H9 (cell line): ENCODE results near the gene ZNF385B. TPM values are rescaled to one million over a fixed set of nuclear protein-coding genes. Genes with fewer than 3 reads are reported as not detected.

Experiments
- DNase-seq: peaks from one replicate; pipeline ENCODE4 v3.0.0-alpha.2; 2017
- H2AFZ ChIP-seq: one replicate; pipeline ENCODE4 v1.6.1; 2013; ENCODE audit warnings: mild to moderate bottlenecking, low read length, control low read depth, moderate library complexity
- H2AK5ac ChIP-seq: 2 replicates; pipeline ENCODE4 v1.6.1; 2013; ENCODE audit warnings: low read length, control low read depth, mixed read lengths; ENCODE audit not compliant: insufficient read length
- H2BK120ac ChIP-seq: one replicate; pipeline ENCODE4 v1.6.1; 2013; ENCODE audit warnings: low read depth, mild to moderate bottlenecking, low read length, control low read depth, inconsistent platforms; ENCODE audit not compliant: poor library complexity, severe bottlenecking
- H2BK12ac ChIP-seq: 2 replicates; pipeline ENCODE4 v1.6.1; 2013; ENCODE audit warnings: low read length, control low read depth, mixed read lengths, low read depth; ENCODE audit not compliant: insufficient read length
- H2BK15ac ChIP-seq: 2 replicates; pipeline ENCODE4 v1.6.1; 2013; ENCODE audit warnings: low read depth, low read length, control low read depth
- H2BK20ac ChIP-seq: one replicate; pipeline ENCODE4 v1.6.1; 2013; ENCODE audit warnings: low read depth, mild to moderate bottlenecking, low read length, control low read depth, inconsistent platforms; ENCODE audit not compliant: poor library complexity, severe bottlenecking
- H2BK5ac ChIP-seq: 2 replicates; pipeline ENCODE4 v1.6.1; 2013; ENCODE audit warnings: low read length, control low read depth, mixed read lengths; ENCODE audit not compliant: insufficient read length
- H3K14ac ChIP-seq: 2 replicates; pipeline ENCODE4 v1.6.1; 2013; ENCODE audit warnings: low read length, control low read depth; ENCODE audit not compliant: insufficient read depth
- H3K18ac ChIP-seq: 2 replicates; pipeline ENCODE4 v1.6.1; 2013; ENCODE audit warnings: low read depth, mild to moderate bottlenecking, mixed read lengths, low read length, control low read depth; ENCODE audit not compliant: insufficient read length
- H3K23ac ChIP-seq: 2 replicates; pipeline ENCODE4 v1.6.1; 2013; ENCODE audit warnings: low read length, control low read depth, mixed read lengths, low read depth; ENCODE audit not compliant: insufficient read length
- H3K23me2 ChIP-seq: 2 replicates; pipeline ENCODE4 v1.6.1; 2013; ENCODE audit warnings: low read depth, mild to moderate bottlenecking, mixed read lengths, low read length, control low read depth; ENCODE audit not compliant: insufficient read length, poor library complexity, severe bottlenecking
- H3K27ac ChIP-seq: 2 replicates; pipeline ENCODE4 v1.5.1; 2013; ENCODE audit warnings: low read length, control low read depth, mixed read lengths, low read depth; ENCODE audit not compliant: insufficient read length
- H3K27me3 ChIP-seq: 2 replicates; pipeline ENCODE4 v1.6.1; 2013; ENCODE audit warnings: low read length, control low read depth, inconsistent platforms; ENCODE audit not compliant: insufficient read depth
- H3K4ac ChIP-seq: 2 replicates; pipeline ENCODE4 v1.6.1; 2013; ENCODE audit warnings: low read depth, mild to moderate bottlenecking, control low read depth, inconsistent platforms, low read length, moderate library complexity
- H3K4me1 ChIP-seq: 2 replicates; pipeline ENCODE4 v1.6.1; 2013; ENCODE audit warnings: low read length, control low read depth, inconsistent platforms; ENCODE audit not compliant: insufficient read depth
- H3K4me2 ChIP-seq: 2 replicates; pipeline ENCODE4 v1.6.1; 2013; ENCODE audit warnings: low read length, control low read depth, mixed read lengths; ENCODE audit not compliant: insufficient read length, insufficient read depth
- H3K56ac ChIP-seq: 2 replicates; pipeline ENCODE4 v1.6.1; 2013; ENCODE audit warnings: low read depth, mild to moderate bottlenecking, mixed read lengths, low read length, control low read depth; ENCODE audit not compliant: insufficient read length
- H3K79me1 ChIP-seq: 2 replicates; pipeline ENCODE4 v1.6.1; 2013; ENCODE audit warnings: low read depth, mild to moderate bottlenecking, moderate library complexity, low read length, control low read depth, inconsistent platforms; ENCODE audit not compliant: insufficient read depth, poor library complexity, severe bottlenecking
- H3K79me2 ChIP-seq: 2 replicates; pipeline ENCODE4 v1.6.1; 2013; ENCODE audit warnings: low read length, control low read depth, inconsistent platforms; ENCODE audit not compliant: insufficient read depth
- H3K9ac ChIP-seq: 2 replicates; pipeline ENCODE4 v1.6.1; 2013; ENCODE audit warnings: low read length, control low read depth, mixed read lengths; ENCODE audit not compliant: insufficient read length; ENCODE audit errors: extremely low read depth
- H3K9me3 ChIP-seq: one replicate; pipeline ENCODE4 v1.6.1; 2013; ENCODE audit warnings: low read depth, low read length, inconsistent platforms; ENCODE audit not compliant: control insufficient read depth
- H3T11ph ChIP-seq: one replicate; pipeline ENCODE4 v1.6.1; 2013; ENCODE audit warnings: mild to moderate bottlenecking, low read length, control low read depth, inconsistent platforms
- H4K20me1 ChIP-seq: one replicate; pipeline ENCODE4 v1.6.1; 2013; ENCODE audit not compliant: control insufficient read depth, insufficient read length, insufficient read depth
- H4K5ac ChIP-seq: 2 replicates; pipeline ENCODE4 v1.6.1; 2013; ENCODE audit warnings: low read depth, mild to moderate bottlenecking, mixed read lengths, low read length, control low read depth; ENCODE audit not compliant: insufficient read length
- H4K8ac ChIP-seq: replicated peaks from 2 replicates; pipeline ENCODE4 v1.6.1; 2013; ENCODE audit warnings: low read length, control low read depth, mixed read lengths, low read depth; ENCODE audit not compliant: insufficient read length
- H4K91ac ChIP-seq: 2 replicates; pipeline ENCODE4 v1.6.1; 2013; ENCODE audit warnings: low read depth, mild to moderate bottlenecking, moderate library complexity, mixed read lengths, low read length, control low read depth; ENCODE audit not compliant: insufficient read length
- H3K27ac Mint-ChIP-seq, 3 experiments: 2 replicates in 2 of 3; 3 replicates in 1 of 3; pipeline ENCODE4 v1.8.0; 2020 to 2021; ENCODE audit warnings: mixed read lengths in 3 of 3, mild to moderate bottlenecking in 1 of 3, moderate library complexity in 1 of 3
- H3K27me3 Mint-ChIP-seq: 2 replicates; pipeline ENCODE4 v1.8.0; 2021; ENCODE audit warnings: low read depth, mild to moderate bottlenecking, moderate library complexity, mixed read lengths
- H3K36me3 Mint-ChIP-seq, 3 experiments: 2 replicates in 2 of 3; 3 replicates in 1 of 3; pipeline ENCODE4 v1.8.0; 2020 to 2021; ENCODE audit warnings: low read depth in 3 of 3, mixed read lengths in 3 of 3; ENCODE audit not compliant: insufficient read depth in 1 of 3
- H3K4me1 Mint-ChIP-seq, 2 experiments: 2 replicates each; pipeline ENCODE4 v1.8.0; 2020; ENCODE audit warnings: mixed read lengths in 2 of 2
- H3K4me3 Mint-ChIP-seq, 2 experiments: 2 replicates in 1 of 2; 3 replicates in 1 of 2; pipeline ENCODE4 v1.8.0; 2020 to 2021; ENCODE audit warnings: mild to moderate bottlenecking in 2 of 2, mixed read lengths in 2 of 2, moderate library complexity in 1 of 2
- H3K9me3 Mint-ChIP-seq, 2 experiments: 2 replicates in 1 of 2; 3 replicates in 1 of 2; pipeline ENCODE4 v1.8.0; 2020; ENCODE audit warnings: mild to moderate bottlenecking in 2 of 2, mixed read lengths in 2 of 2, moderate library complexity in 1 of 2
- WGBS: extraction: QIAGEN DNeasy Blood & Tissue Kit; methylation state at CpG from one replicate; pipeline ENCODE4 v1.1.7; 2013; ENCODE audit warnings: missing lambda C conversion rate, low lambda C conversion rate, mixed read lengths; ENCODE audit not compliant: insufficient read length; ENCODE audit errors: extremely low coverage; 5-methylcytosine and 5-hydroxymethylcytosine counted together
- total RNA-seq: library from RNA; stranded (reverse); gene quantifications from 2 replicates; pipeline ENCODE4 v1.2.1, GENCODE V29; 2021
- TF ChIP-seq, protein P1 (sequence below): fragments of 200-600 bp; sonication (generic); conservative IDR thresholded peaks from 3 replicates; pipeline ENCODE4 v1.8.0; 2021; ENCODE audit warnings: antibody characterized with exemption, mild to moderate bottlenecking

ZNF385B gene
- total RNA-seq, 1 experiment from 2014 or later: 2.1 TPM

DNA sequence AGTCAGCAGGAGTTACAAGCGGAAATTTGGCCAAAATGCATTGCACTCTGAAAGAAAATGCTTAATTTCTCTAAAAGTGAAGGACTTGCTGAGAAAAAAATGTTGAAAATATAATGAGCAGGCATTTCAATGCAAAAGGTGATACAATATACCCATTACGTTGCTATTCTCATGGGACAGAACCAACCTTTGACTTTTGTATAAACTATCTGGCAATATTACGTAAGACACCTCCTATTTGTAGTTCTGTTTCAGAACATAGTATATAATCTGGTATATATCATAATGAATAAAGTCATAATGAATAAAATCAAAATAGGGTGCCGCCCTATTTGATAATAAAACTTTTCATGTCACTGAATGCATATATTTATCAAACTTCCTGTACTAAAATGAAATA is 310.6 kb downstream of the ZNF385B start:
- Mint-ChIP-seq H3K4me1 (peaks cover 42 to 45% of the 10 kb centered on the region in 2 experiments), H3K27ac (peak overlapping the region in 2 of 3 experiments; percentile 92 to 95; a peak in 5 of 7 replicates), H3K4me3 (peak overlapping the region in 1 of 2 experiments; percentile 38; a peak in 3 of 5 replicates), H3K27me3 (peaks cover 37% of the 10 kb centered on the region), H3K36me3 (peaks cover 0 to 15% (median 0%) of the 10 kb centered on the region in 3 experiments; a peak in 2 of 7 replicates), H3K9me3 (peaks cover 0 to 5% of the 10 kb centered on the region in 2 experiments; a peak in 3 of 5 replicates)
- Histone ChIP-seq H3K56ac (no peak overlapping the region), H3K27ac (peak overlapping the region; percentile 29), H4K20me1 (no peaks in the 10 kb centered on the region), H2BK5ac (no peak overlapping the region), H2BK15ac (no peak overlapping the region), H2BK120ac (no peak overlapping the region), H2AK5ac (no peak overlapping the region), H3K14ac (no peak overlapping the region), H3K4me1 (peaks cover 5% of the 10 kb centered on the region; the same call in 1 of the 2 replicates), H2BK20ac (no peak overlapping the region), H3T11ph (no peak overlapping the region), H4K8ac (no peak overlapping the region), H3K23me2 (no peaks in the 10 kb centered on the region), H3K9ac (no peak overlapping the region), H4K91ac (no peak overlapping the region), H3K9me3 (no peaks in the 10 kb centered on the region), H3K79me1 (no peaks in the 10 kb centered on the region), H3K27me3 (no peaks in the 10 kb centered on the region), H2BK12ac (no peak overlapping the region), H3K4ac (no peak overlapping the region), H3K18ac (no peak overlapping the region), H3K79me2 (no peaks in the 10 kb centered on the region), H3K23ac (no peak overlapping the region), H4K5ac (no peak overlapping the region), H2AFZ (no peak overlapping the region), H3K4me2 (no peak overlapping the region)
- no peak for DNase-seq
- no CpG with 5 or more reads among the region's 4 CpGs for WGBS
- TF ChIP-seq, protein P1, sequence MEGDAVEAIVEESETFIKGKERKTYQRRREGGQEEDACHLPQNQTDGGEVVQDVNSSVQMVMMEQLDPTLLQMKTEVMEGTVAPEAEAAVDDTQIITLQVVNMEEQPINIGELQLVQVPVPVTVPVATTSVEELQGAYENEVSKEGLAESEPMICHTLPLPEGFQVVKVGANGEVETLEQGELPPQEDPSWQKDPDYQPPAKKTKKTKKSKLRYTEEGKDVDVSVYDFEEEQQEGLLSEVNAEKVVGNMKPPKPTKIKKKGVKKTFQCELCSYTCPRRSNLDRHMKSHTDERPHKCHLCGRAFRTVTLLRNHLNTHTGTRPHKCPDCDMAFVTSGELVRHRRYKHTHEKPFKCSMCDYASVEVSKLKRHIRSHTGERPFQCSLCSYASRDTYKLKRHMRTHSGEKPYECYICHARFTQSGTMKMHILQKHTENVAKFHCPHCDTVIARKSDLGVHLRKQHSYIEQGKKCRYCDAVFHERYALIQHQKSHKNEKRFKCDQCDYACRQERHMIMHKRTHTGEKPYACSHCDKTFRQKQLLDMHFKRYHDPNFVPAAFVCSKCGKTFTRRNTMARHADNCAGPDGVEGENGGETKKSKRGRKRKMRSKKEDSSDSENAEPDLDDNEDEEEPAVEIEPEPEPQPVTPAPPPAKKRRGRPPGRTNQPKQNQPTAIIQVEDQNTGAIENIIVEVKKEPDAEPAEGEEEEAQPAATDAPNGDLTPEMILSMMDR: no peak
